Stomach (tissue), 9 donors: ENCODE data around the gene JSRP1. TPM values are rescaled to one million over a fixed set of nuclear protein-coding genes. Genes with fewer than 3 reads are reported as not detected.
A peak's percentile ranks its signal among the peaks of the same experiment; 100 is the strongest.

Experiments used
- DNase-seq, 2 donors: peaks; one replicate each; pipeline versions ENCODE4 v3.0.0 to v3.0.0-alpha.2; 2013 to 2019
- H3K27ac ChIP-seq, 5 donors: fragments of 200-600 bp in 4 of 5; sonication (generic) in 4 of 5; one replicate each; pipeline ENCODE4 v1.5.1; 2013 to 2019; ENCODE audit warnings: mild to moderate bottlenecking in 1 of 5, moderate library complexity in 1 of 5
- H3K27me3 ChIP-seq, 3 donors: fragments of 200-600 bp; sonication (generic); one replicate each; pipeline ENCODE4 v1.5.1; 2017 to 2019; ENCODE audit warnings: mixed run types in 1 of 3
- H3K36me3 ChIP-seq, 4 donors: fragments of 200-600 bp; sonication (generic); 1 replicate in 3 of 4; 2 replicates in 1 of 4; pipeline ENCODE4 v1.5.1; 2016 to 2019
- H3K4me1 ChIP-seq, 4 donors: fragments of 200-600 bp; sonication (generic); one replicate each; pipeline ENCODE4 v1.5.1; 2016 to 2019
- H3K4me3 ChIP-seq, 4 donors: fragments of 200-600 bp; sonication (generic) in 3 of 4; one replicate each; pipeline ENCODE4 v1.5.1; 2016 to 2019; ENCODE audit warnings: mild to moderate bottlenecking in 1 of 4
- H3K9me3 ChIP-seq, 4 donors: fragments of 200-600 bp; sonication (generic); one replicate each; pipeline ENCODE4 v1.5.1; 2016 to 2019
- EP300 ChIP-seq: sonication (generic); formaldehyde crosslinking; IDR thresholded peaks from one replicate; pipeline ENCODE4 v1.6.1; 2017; ENCODE audit warnings: antibody characterized with exemption
- POLR2A ChIP-seq, 4 donors: fragments of 450-650 bp; IDR thresholded peaks; one replicate each; pipeline ENCODE4 v1.6.1; 2016; ENCODE audit warnings: antibody characterized with exemption in 4 of 4, control low read depth in 2 of 4, mild to moderate bottlenecking in 1 of 4, moderate library complexity in 1 of 4
- POLR2AphosphoS5 ChIP-seq, 3 donors: sonication (generic); formaldehyde crosslinking; IDR thresholded peaks; one replicate each; pipeline ENCODE4 v1.6.1; 2016; ENCODE audit warnings: antibody characterized with exemption in 3 of 3
- WGBS, 5 donors: extraction: QIAGEN DNeasy Blood & Tissue Kit in 3 of 5; methylation state at CpG; one replicate each; pipeline versions ENCODE4 v1.1.5 to v1.1.7; 2013 to 2018; 5-methylcytosine and 5-hydroxymethylcytosine counted together
- intact Hi-C: fragments of 100-400 bp; cut with DNase I; formaldehyde crosslinking; loops from one replicate; pipeline ENCODE4 v1.15.1; 2023; ENCODE audit warnings: low total_unique reads
- polyA plus RNA-seq, 3 donors: library from polyadenylated mRNA; stranded (reverse); fragments of 200-250 nt; gene quantifications; one replicate each; pipeline ENCODE4 v1.2.3, GENCODE V29; 2013
- total RNA-seq, 5 donors: library from RNA; depleted of rRNA; stranded (reverse); fragments of >200 nt; gene quantifications; one replicate each; pipeline versions ENCODE4 v1.1.0 to v1.2.3, GENCODE V29; 2014 to 2016
- TF ChIP-seq, protein P1 (sequence below), 7 experiments: fragments of 450-650 bp in 4 of 7; fragments of 200-600 bp in 3 of 7; sonication (generic) in 3 of 7; IDR thresholded peaks; one replicate each; pipeline ENCODE4 v1.5.1; 2016 to 2019; ENCODE audit warnings: antibody characterized with exemption in 7 of 7, control low read depth in 2 of 7, mild to moderate bottlenecking in 1 of 7
- donor health status: healthy with polysubstance abuse.
- donor health status: Bipolar disorder and iron deficiency.
- donor health status: healthy.

JSRP1 gene
- total and polyA plus RNA-seq, 8 donors: 0.58 to 0.75 (median 0.68) TPM; not detected in 5

- H3K36me3 ChIP-seq: peaks cover 11 to 30% (median 29%) of the 10 kb centered on the region in 4 donors
- no peak for TF ChIP-seq EP300
- TF ChIP-seq, protein P1, sequence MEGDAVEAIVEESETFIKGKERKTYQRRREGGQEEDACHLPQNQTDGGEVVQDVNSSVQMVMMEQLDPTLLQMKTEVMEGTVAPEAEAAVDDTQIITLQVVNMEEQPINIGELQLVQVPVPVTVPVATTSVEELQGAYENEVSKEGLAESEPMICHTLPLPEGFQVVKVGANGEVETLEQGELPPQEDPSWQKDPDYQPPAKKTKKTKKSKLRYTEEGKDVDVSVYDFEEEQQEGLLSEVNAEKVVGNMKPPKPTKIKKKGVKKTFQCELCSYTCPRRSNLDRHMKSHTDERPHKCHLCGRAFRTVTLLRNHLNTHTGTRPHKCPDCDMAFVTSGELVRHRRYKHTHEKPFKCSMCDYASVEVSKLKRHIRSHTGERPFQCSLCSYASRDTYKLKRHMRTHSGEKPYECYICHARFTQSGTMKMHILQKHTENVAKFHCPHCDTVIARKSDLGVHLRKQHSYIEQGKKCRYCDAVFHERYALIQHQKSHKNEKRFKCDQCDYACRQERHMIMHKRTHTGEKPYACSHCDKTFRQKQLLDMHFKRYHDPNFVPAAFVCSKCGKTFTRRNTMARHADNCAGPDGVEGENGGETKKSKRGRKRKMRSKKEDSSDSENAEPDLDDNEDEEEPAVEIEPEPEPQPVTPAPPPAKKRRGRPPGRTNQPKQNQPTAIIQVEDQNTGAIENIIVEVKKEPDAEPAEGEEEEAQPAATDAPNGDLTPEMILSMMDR (IDR thresholded peaks at IDR 0.05): peak in 6 of 7 experiments; percentile 3 to 99 (median 98)
- peak; percentile 91 to 96 (median 93) for TF ChIP-seq POLR2AphosphoS5 (IDR thresholded peaks at IDR 0.05)
- TF ChIP-seq POLR2A (IDR thresholded peaks at IDR 0.05): peak in 2 of 4 donors; percentile 37 to 48
- intact Hi-C loops: loop anchor here (10.0 kb wide), 1 partner anchor 88 kb away; the partner anchor contains the start of genes LSM7 and SPPL2B
- H3K27ac ChIP-seq: peak within 1 kb of the TSS; percentile 92 to 99 (median 99)
- H3K9me3 ChIP-seq: no peaks in the 10 kb centered on the region
- peaks cover 60 to 86% (median 82%) of the 10 kb centered on the region in 4 donors for H3K4me1 ChIP-seq
- peak; percentile 97 to 99 for DNase-seq
- 0% methylated on average over 23 to 78 of the region's 80 CpGs for WGBS, 5 donors
- no peaks in the 10 kb centered on the region for H3K27me3 ChIP-seq
- peak within 1 kb of the TSS; percentile 74 to 99 (median 91) for H3K4me3 ChIP-seq
These were observed 19.7 kb downstream of the JSRP1 start, which contains the start of the genes PLEKHJ1 and SF3A2 for GRCh38 chr19:2236314-2237050. Gene PLEKHJ1 (minus strand): TSS chr19:2236329. CDS start chr19:2236248, 81 bp downstream. Gene SF3A2 (plus strand): TSS chr19:2236824. CDS start chr19:2243419, 6,595 bp downstream.

GRCh38 chr19:2236064-2236313 is 20.2 kb downstream of the JSRP1 start:
- Histone ChIP-seq H3K27ac (peak overlapping the region; percentile 92 to 99 (median 99)), H3K4me3 (peak overlapping the region; percentile 74 to 99 (median 91)), H3K36me3 (peaks cover 9 to 35% (median 32%) of the 10 kb centered on the region in 4 donors), H3K27me3 (no peaks in the 10 kb centered on the region), H3K9me3 (no peaks in the 10 kb centered on the region), H3K4me1 (peaks cover 55 to 86% (median 79%) of the 10 kb centered on the region in 4 donors)
- 0 to 1% (median 0%) methylated on average over 14 to 28 of the region's 28 CpGs for WGBS, 5 donors
- DNase-seq: no peak
- intact Hi-C loops: loop anchor here (10.0 kb wide), 1 partner anchor 89 kb away; the partner anchor contains the start of genes LSM7 and SPPL2B
- TF ChIP-seq POLR2AphosphoS5 (IDR thresholded peaks at IDR 0.05): peak in 2 of 3 donors; percentile 47 to 81
- no peak for TF ChIP-seq EP300
- TF ChIP-seq POLR2A (IDR thresholded peaks at IDR 0.05): no peak

DNA sequence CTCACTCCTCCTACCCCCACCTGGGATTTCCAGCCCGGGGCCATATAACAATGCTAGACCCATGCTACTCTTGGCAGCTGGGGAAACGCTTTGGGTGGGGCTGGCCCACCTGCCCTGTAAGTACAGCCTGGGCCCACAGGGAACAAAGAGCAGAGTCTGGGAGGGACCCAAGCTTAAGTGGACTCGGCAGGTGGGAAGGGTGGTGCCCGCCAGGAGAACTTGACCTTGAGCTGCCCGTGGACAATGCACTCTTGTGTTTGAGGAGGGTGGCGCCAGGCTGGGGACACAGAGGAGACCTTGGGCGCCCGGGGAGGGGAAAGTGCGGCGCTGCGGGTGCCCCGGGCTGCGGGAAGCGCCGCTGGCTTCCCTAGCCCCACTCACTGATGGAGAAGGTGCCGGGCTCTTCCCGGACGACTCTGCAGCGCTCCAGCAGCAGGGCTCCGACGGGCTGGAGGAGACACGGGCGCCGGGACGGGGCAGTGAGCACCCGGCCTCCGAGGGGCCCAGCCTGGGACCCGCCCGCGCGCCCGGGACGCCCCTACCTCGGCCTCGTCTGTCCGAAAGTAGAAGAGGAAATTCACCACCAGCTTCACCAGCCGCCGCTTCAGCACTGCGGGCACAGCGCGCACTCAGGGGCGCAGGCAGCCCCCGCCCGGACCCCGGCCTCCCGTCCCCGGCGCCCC is 20.7 kb downstream of the JSRP1 start:
- no peaks in the 10 kb centered on the region for H3K27me3 ChIP-seq
- DNase-seq: peak; percentile 79 to 88
- WGBS, 5 donors: 1% methylated on average over 24 to 48 of the region's 48 CpGs
- H3K27ac ChIP-seq: peak overlapping the region; percentile 92 to 99 (median 99)
- H3K4me1 ChIP-seq: peaks cover 51 to 86% (median 74%) of the 10 kb centered on the region in 4 donors
- H3K36me3 ChIP-seq: peaks cover 9 to 40% (median 37%) of the 10 kb centered on the region in 4 donors
- H3K4me3 ChIP-seq: peak overlapping the region; percentile 74 to 99 (median 91)
- intact Hi-C loops: loop anchor here (10.0 kb wide), 1 partner anchor 89 kb away; the partner anchor contains the start of genes LSM7 and SPPL2B
- H3K9me3 ChIP-seq: no peaks in the 10 kb centered on the region
- peak in 1 of 4 donors; percentile 56 for TF ChIP-seq POLR2A (IDR thresholded peaks at IDR 0.05)
- TF ChIP-seq POLR2AphosphoS5 (IDR thresholded peaks at IDR 0.05): peak in 2 of 3 donors; percentile 43 to 59
- TF ChIP-seq, protein P1 (IDR thresholded peaks at IDR 0.05): no peak

DNA sequence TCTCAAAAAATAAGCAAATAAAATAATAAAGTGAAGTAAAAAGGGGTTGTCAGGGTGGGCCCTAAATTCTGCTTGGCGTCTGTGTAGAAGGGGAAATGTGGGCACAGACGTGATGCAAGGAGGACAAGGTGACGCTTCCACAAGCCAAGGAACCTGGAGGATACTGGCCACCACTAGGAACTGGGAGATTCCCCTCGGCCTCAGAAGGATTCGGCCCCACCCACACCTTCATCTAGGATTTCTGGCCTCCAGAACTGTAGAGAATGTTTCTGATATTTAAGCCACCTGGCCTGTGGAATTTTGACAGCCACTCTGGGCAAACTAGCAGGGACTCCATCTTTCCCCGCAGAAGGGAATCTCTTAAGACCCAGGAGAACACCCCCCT is 21.2 kb downstream of the JSRP1 start:
- H3K4me3 ChIP-seq: peak overlapping the region; percentile 74 to 99 (median 91)
- H3K36me3 ChIP-seq: peaks cover 13 to 45% (median 42%) of the 10 kb centered on the region in 4 donors
- no peaks in the 10 kb centered on the region for H3K9me3 ChIP-seq
- peaks cover 45 to 80% (median 69%) of the 10 kb centered on the region in 4 donors for H3K4me1 ChIP-seq
- H3K27me3 ChIP-seq: no peaks in the 10 kb centered on the region
- WGBS, 5 donors: 27 to 42% (median 37%) methylated on average over 6 of the region's 6 CpGs
- intact Hi-C loops: loop anchor here (5.0 to 10.0 kb wide), 4 partner anchors 37 to 90 kb away; partner anchors contain the start of genes LSM7 and SPPL2B
- peak overlapping the region; percentile 92 to 99 (median 99) for H3K27ac ChIP-seq
- TF ChIP-seq POLR2A (IDR thresholded peaks at IDR 0.05): no peak
- TF ChIP-seq, protein P1 (IDR thresholded peaks at IDR 0.05): peak in 1 of 7 experiments; percentile 4
- DNase-seq: no peak
